HCT116 (cell line): Measurements from ENCODE around the gene CNGA1. TPM values are rescaled to one million over a fixed set of nuclear protein-coding genes. Genes with fewer than 3 reads are reported as not detected.

ENCODE experiments used
- ATAC-seq: fragments of 200-7000 bp; cut with Tn5 transposase; 2 replicates; pipeline ENCODE4 v1.9.1; 2020; ENCODE audit warnings: mild to moderate bottlenecking, moderate library complexity
- BruUV-seq: library from RNA; stranded (reverse); fragments of 400-500 nt; replicated peaks from 2 replicates; lab custom pipeline; 2021; lab: Mats Ljungman, UMichigan
- CTCF ChIA-PET: fragments of 300-600 bp; sonication (Branson Sonifier 250); formaldehyde crosslinking; loops from one replicate; lab custom pipeline; 2021; ENCODE audit warnings: antibody characterized with exemption; lab: Charles Lee
- POLR2A ChIA-PET: fragments of 300-600, 350-600 bp; sonication (Branson Sonifier 250); formaldehyde crosslinking; loops from one replicate; lab custom pipeline; 2021; ENCODE audit warnings: antibody characterized with exemption; lab: Charles Lee
- RAD21 ChIA-PET, 2 experiments: fragments of 300-600 bp; sonication (Branson Sonifier 250); formaldehyde crosslinking; loops; one replicate each; lab custom pipeline; 2023; ENCODE audit warnings: low total read pairs in 2 of 2; ENCODE audit not compliant: uncharacterized antibody in 2 of 2, unreplicated experiment in 2 of 2, low non-redundant PET in 1 of 2; lab: Charles Lee
- DNase-seq: peaks from one replicate; pipeline ENCODE4 v3.0.0-alpha.2; 2010; ENCODE audit warnings: low read depth, low spot score
- H2AFZ ChIP-seq: fragments of 200-600 bp; shearing (Covaris generic), sonication (generic); 2 replicates; pipeline ENCODE4 v1.6.1; 2017; ENCODE audit warnings: low read depth, mixed run types, mixed read lengths, antibody characterized with exemption, low read length; ENCODE audit not compliant: poor library complexity, severe bottlenecking
- H3K27ac ChIP-seq: 2 replicates; pipeline ENCODE4 v1.5.1; 2012; ENCODE audit warnings: low read depth, low read length
- H3K27me3 ChIP-seq: fragments of 200-600 bp; sonication (generic); 2 replicates; pipeline ENCODE4 v1.6.1; 2016; ENCODE audit warnings: mixed run types, low read length, mixed read lengths; ENCODE audit not compliant: insufficient read depth
- H3K36me3 ChIP-seq, 2 experiments: fragments of 200-500 bp in 1 of 2; fragments of 200-600 bp in 1 of 2; sonication (Bioruptor generic) in 1 of 2; sonication (generic) in 1 of 2; 2 replicates each; pipeline versions ENCODE4 v1.5.1 to v1.6.1; 2014 to 2016; ENCODE audit warnings: low read length in 2 of 2, inconsistent platforms in 1 of 2, mixed read lengths in 1 of 2, mixed run types in 1 of 2; ENCODE audit not compliant: insufficient read depth in 2 of 2, control insufficient read depth in 1 of 2
- H3K4me1 ChIP-seq, 2 experiments: fragments of 200-600 bp in 1 of 2; sonication (generic) in 1 of 2; 2 replicates each; pipeline versions ENCODE4 v1.5.1 to v1.6.1; 2012 to 2017; ENCODE audit warnings: low read length in 2 of 2, inconsistent platforms in 1 of 2, mild to moderate bottlenecking in 1 of 2, mixed read lengths in 1 of 2, mixed run types in 1 of 2, moderate library complexity in 1 of 2; ENCODE audit not compliant: insufficient read depth in 2 of 2, control insufficient read depth in 1 of 2
- H3K4me2 ChIP-seq: fragments of 200-600 bp; sonication (generic); 2 replicates; pipeline ENCODE4 v1.6.1; 2017; ENCODE audit warnings: mixed run types, low read length, mixed read lengths
- H3K4me3 ChIP-seq, 2 experiments: fragments of 200-600 bp in 1 of 2; sonication (generic) in 1 of 2; replicated peaks in 1 of 2; 2 replicates each; pipeline ENCODE4 v1.5.1; 2011 to 2016; ENCODE audit warnings: low read length in 2 of 2, control low read depth in 1 of 2, low read depth in 1 of 2, mild to moderate bottlenecking in 1 of 2, mixed read lengths in 1 of 2, mixed run types in 1 of 2
- H3K79me2 ChIP-seq: fragments of 200-600 bp; sonication (generic); 2 replicates; pipeline ENCODE4 v1.6.1; 2017; ENCODE audit warnings: mild to moderate bottlenecking, mixed run types, low read length, moderate library complexity, mixed read lengths; ENCODE audit not compliant: insufficient read depth
- H3K9ac ChIP-seq: fragments of 200-600 bp; sonication (generic); 2 replicates; pipeline ENCODE4 v1.6.1; 2016; ENCODE audit warnings: low read length, mixed read lengths
- H3K9me2 ChIP-seq: fragments of 200-600 bp; sonication (generic), shearing (Covaris generic); 2 replicates; pipeline ENCODE4 v1.6.1; 2017; ENCODE audit warnings: mixed run types, mild to moderate bottlenecking, moderate library complexity; ENCODE audit not compliant: insufficient read depth
- H3K9me3 ChIP-seq, 2 experiments: fragments of 200-500 bp in 1 of 2; fragments of 200-600 bp in 1 of 2; sonication (Bioruptor generic) in 1 of 2; sonication (generic) in 1 of 2; 2 replicates each; pipeline ENCODE4 v1.6.1; 2014 to 2017; ENCODE audit warnings: low read length in 2 of 2, mixed read lengths in 2 of 2, inconsistent platforms in 1 of 2, low read depth in 1 of 2, mild to moderate bottlenecking in 1 of 2, mixed run types in 1 of 2, moderate library complexity in 1 of 2; ENCODE audit not compliant: control insufficient read depth in 1 of 2, insufficient read depth in 1 of 2
- H4K20me1 ChIP-seq: fragments of 200-600 bp; sonication (generic), shearing (Covaris generic); 2 replicates; pipeline ENCODE4 v1.6.1; 2017; ENCODE audit warnings: mixed run types, mild to moderate bottlenecking, moderate library complexity; ENCODE audit not compliant: insufficient read depth
- EGR1 ChIP-seq: IDR thresholded peaks from 2 replicates; pipeline ENCODE4 v1.6.1; 2012; ENCODE audit warnings: low read depth
- SRF ChIP-seq: IDR thresholded peaks from 2 replicates; pipeline ENCODE4 v1.6.1; 2012; ENCODE audit warnings: low read depth
- TCF7L2 ChIP-seq: IDR thresholded peaks from 2 replicates; pipeline ENCODE4 v1.7.0; 2011; ENCODE audit warnings: borderline replicate concordance, inconsistent platforms; ENCODE audit not compliant: insufficient read depth, insufficient read length; ENCODE audit errors: extremely low read depth
- ZNF274 ChIP-seq: fragments of 200-500 bp; sonication (Bioruptor generic); IDR thresholded peaks from 2 replicates; pipeline ENCODE4 v1.6.1; 2014; ENCODE audit warnings: mild to moderate bottlenecking, low read depth, low read length, inconsistent platforms
- intact Hi-C: fragments of 100-400 bp; cut with micrococcal nuclease; formaldehyde crosslinking; loops from 2 replicates; pipeline ENCODE4 v1.10.0; 2022
- total RNA-seq: library from RNA; stranded (reverse); gene quantifications from one replicate; pipeline ENCODE4 v1.2.1, GENCODE V29; 2021; ENCODE audit not compliant: unreplicated experiment
- TF ChIP-seq, protein P1 (sequence below), 3 experiments: fragments of 200-600 bp in 1 of 3; sonication (generic) in 1 of 3; IDR thresholded peaks in 2 of 3; conservative IDR thresholded peaks in 1 of 3; 2 replicates each; pipeline ENCODE4 v1.5.1; 2012 to 2017; ENCODE audit warnings: low read depth in 2 of 3, low read length in 2 of 3, antibody characterized with exemption in 1 of 3, borderline replicate concordance in 1 of 3, control low read depth in 1 of 3, mild to moderate bottlenecking in 1 of 3, mixed read lengths in 1 of 3, mixed run types in 1 of 3, moderate library complexity in 1 of 3; ENCODE audit not compliant: insufficient read depth in 1 of 3
- TF ChIP-seq, protein P2 (sequence below): IDR thresholded peaks from 2 replicates; pipeline ENCODE4 v1.6.1; 2012; ENCODE audit warnings: low read depth
- TF ChIP-seq, protein P3 (sequence below): IDR thresholded peaks from 2 replicates; pipeline ENCODE4 v1.6.1; 2012

The CNGA1 gene
- total RNA-seq, 1 experiment from 2014 or later, result 2.1 TPM

DNA sequence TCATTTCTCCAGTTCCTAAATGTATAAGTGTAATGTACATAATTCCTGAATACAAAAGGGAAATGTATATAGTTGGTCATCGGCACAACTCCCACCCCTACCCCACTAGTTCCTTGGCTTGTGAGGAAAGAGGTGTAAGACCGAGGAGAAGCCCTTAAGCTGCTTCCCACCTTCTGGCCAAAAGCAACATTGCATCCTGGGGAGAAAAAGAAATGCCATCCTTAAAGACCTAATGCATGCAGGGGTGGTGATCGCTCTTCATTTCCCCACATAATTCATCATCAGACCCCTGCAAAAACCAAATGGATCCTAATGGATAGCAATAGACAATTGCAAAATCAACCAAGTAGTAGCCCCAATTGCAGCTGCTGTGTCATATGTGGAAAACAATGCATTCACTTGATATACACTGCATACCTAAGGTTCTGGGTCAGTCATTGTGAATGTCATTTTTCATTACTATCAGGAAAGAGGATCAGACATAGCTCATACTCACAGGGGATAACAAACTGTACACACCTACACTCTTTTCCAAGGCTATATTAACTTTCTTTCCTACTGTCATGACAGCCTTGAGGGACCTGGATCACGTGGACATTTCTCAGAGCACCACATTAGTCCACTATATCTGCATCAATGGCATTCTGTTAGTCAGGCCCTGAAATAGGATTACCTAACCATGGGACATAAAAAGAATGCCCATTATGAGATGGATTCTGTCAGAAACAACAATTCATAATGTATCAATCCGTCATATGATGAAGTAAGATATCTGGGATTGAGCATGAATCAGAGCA is 70.4 kb downstream of the CNGA1 start:
- Histone ChIP-seq H3K36me3 (no peaks in the 10 kb centered on the region), H3K9me3 (no peaks in the 10 kb centered on the region), H3K79me2 (no peaks in the 10 kb centered on the region), H3K9ac (no peak overlapping the region), H3K4me1 (no peaks in the 10 kb centered on the region), H3K27me3 (no peaks in the 10 kb centered on the region), H2AFZ (no peak overlapping the region), H3K9me2 (no peaks in the 10 kb centered on the region), H3K4me3 (no peak overlapping the region), H4K20me1 (no peaks in the 10 kb centered on the region), H3K27ac (no peak overlapping the region), H3K4me2 (no peak overlapping the region)
- ChIA-PET POLR2A (no interaction called here), CTCF (no interaction called here), RAD21 (no interaction called here)
- no TSS peak for BruUV-seq
- peak; percentile 57; the same call in 1 of the 2 replicates for ATAC-seq
- intact Hi-C loops, result no loop called here
- DNase-seq, result no peak
- no peak for TF ChIP-seq SRF
- TF ChIP-seq TCF7L2, result no peak
- no peak for TF ChIP-seq EGR1
- TF ChIP-seq, protein P1, sequence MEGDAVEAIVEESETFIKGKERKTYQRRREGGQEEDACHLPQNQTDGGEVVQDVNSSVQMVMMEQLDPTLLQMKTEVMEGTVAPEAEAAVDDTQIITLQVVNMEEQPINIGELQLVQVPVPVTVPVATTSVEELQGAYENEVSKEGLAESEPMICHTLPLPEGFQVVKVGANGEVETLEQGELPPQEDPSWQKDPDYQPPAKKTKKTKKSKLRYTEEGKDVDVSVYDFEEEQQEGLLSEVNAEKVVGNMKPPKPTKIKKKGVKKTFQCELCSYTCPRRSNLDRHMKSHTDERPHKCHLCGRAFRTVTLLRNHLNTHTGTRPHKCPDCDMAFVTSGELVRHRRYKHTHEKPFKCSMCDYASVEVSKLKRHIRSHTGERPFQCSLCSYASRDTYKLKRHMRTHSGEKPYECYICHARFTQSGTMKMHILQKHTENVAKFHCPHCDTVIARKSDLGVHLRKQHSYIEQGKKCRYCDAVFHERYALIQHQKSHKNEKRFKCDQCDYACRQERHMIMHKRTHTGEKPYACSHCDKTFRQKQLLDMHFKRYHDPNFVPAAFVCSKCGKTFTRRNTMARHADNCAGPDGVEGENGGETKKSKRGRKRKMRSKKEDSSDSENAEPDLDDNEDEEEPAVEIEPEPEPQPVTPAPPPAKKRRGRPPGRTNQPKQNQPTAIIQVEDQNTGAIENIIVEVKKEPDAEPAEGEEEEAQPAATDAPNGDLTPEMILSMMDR (IDR thresholded peaks at IDR 0.05 in 2 of 3, conservative IDR thresholded peaks at IDR 0.05 in 1 of 3; ENCODE audit: borderline replicate concordance in 1 of 3, insufficient read depth in 1 of 3, low read depth in 2 of 3, low read length in 2 of 3), result peak in 2 of 3 experiments; percentile 35 to 44; a peak in 3 of 6 replicates
- TF ChIP-seq ZNF274, result no peak
- TF ChIP-seq, protein P2, sequence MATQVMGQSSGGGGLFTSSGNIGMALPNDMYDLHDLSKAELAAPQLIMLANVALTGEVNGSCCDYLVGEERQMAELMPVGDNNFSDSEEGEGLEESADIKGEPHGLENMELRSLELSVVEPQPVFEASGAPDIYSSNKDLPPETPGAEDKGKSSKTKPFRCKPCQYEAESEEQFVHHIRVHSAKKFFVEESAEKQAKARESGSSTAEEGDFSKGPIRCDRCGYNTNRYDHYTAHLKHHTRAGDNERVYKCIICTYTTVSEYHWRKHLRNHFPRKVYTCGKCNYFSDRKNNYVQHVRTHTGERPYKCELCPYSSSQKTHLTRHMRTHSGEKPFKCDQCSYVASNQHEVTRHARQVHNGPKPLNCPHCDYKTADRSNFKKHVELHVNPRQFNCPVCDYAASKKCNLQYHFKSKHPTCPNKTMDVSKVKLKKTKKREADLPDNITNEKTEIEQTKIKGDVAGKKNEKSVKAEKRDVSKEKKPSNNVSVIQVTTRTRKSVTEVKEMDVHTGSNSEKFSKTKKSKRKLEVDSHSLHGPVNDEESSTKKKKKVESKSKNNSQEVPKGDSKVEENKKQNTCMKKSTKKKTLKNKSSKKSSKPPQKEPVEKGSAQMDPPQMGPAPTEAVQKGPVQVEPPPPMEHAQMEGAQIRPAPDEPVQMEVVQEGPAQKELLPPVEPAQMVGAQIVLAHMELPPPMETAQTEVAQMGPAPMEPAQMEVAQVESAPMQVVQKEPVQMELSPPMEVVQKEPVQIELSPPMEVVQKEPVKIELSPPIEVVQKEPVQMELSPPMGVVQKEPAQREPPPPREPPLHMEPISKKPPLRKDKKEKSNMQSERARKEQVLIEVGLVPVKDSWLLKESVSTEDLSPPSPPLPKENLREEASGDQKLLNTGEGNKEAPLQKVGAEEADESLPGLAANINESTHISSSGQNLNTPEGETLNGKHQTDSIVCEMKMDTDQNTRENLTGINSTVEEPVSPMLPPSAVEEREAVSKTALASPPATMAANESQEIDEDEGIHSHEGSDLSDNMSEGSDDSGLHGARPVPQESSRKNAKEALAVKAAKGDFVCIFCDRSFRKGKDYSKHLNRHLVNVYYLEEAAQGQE, result no peak
- TF ChIP-seq, protein P3, sequence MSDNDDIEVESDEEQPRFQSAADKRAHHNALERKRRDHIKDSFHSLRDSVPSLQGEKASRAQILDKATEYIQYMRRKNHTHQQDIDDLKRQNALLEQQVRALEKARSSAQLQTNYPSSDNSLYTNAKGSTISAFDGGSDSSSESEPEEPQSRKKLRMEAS, result no peak
